NCI-H2171 (cell line): ENCODE results near the gene CFAP61.

Experiments used
- DNase-seq: peaks from one replicate; lab custom pipeline; 2025; lab: John Stamatoyannopoulos, UW

CFAP61 gene

DNA sequence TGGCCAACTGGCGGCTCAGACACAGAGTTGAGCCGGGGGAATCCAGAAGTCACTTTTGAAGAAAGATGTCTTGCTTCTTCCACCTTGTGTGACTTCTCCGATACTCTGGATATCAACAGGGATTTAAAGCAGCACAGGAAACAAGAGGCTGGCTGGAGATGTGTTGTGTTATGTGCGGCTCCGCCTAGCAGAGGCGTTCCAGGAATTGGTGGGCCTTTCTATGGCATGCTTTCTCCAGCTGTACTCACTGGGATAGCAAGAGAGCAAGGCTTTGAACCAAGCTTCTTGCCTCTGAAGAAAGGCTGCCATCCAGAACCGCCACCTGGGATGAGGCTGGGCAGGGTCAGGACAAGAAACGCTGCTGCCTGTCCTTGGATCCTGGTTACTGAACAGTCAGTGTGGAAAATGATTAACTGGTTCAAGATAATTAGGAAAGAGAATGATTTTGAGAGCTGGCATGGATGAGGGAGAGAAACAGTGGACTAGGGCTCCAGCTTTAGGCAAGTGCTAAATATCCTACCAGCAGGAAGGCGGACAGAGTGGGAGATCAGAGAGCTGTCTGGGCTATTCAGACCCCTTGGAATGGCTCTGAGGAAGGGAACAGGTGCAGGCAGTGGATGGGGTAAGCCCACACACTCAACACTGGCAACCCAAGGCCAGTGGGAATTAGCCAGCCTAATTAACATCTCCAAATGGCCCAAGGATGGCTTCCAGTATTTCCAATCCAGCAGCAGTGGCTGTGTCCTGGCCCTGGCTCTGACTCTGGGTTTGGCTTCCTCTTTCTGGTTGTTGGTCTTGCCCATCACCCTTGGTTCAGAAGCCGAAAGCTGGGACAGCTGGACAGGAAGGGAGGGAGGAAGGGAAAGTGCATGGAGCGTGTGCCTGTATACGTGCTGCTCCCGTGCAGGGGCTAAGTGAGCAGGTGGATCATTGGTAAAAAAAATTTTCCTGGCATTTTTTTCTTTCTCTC lies 347.5 kb downstream of the CFAP61 start:
- no peak for DNase-seq

DNA sequence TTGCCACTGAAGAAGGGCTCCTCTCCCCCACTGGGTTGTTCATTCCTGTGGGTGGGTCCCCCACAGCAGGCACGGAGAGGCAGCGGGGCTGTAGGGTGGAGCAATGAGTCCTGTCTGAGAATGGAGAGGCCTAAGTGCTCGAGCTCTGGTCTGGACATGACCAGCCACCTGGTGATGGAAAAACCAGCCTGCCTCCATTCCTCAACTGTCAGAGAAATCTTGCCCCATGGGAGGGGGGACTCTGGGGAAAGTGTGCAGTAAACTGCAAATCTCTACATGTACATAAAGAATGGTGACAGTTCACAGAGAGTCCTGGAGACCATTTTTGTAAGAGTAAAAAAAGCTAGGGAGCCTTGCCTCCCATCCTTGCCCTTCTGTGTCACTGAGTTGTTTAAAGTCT lies 349.7 kb downstream of the CFAP61 start:
- no peak for DNase-seq

- no peak for DNase-seq
These were observed 352.3 kb downstream of the CFAP61 start for GRCh38 chr20:20404633-20405032.

- DNase-seq, result peak; percentile 82
These were observed 353.3 kb downstream of the CFAP61 start for GRCh38 chr20:20405623-20406022.

DNA sequence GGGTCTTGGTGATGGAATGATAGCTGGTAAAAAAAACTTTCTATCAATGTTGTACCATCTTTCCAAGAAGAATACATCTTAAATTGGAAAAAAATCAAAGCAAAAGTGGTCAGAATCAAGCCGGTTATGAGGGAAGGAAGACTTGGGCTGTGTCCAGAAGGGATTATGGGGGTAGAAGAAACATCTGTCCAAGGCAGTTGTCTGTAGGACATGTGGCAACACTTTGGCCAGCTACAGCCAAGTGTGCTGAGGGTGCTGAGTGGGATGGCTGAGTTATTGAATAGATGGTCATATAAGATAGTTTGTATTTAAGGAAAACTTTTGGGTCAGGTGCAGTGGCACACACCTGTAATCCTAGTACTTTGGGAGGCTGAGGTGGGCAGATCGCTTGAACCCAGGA lies 354.0 kb downstream of the CFAP61 start:
- DNase-seq, result no peak

DNA sequence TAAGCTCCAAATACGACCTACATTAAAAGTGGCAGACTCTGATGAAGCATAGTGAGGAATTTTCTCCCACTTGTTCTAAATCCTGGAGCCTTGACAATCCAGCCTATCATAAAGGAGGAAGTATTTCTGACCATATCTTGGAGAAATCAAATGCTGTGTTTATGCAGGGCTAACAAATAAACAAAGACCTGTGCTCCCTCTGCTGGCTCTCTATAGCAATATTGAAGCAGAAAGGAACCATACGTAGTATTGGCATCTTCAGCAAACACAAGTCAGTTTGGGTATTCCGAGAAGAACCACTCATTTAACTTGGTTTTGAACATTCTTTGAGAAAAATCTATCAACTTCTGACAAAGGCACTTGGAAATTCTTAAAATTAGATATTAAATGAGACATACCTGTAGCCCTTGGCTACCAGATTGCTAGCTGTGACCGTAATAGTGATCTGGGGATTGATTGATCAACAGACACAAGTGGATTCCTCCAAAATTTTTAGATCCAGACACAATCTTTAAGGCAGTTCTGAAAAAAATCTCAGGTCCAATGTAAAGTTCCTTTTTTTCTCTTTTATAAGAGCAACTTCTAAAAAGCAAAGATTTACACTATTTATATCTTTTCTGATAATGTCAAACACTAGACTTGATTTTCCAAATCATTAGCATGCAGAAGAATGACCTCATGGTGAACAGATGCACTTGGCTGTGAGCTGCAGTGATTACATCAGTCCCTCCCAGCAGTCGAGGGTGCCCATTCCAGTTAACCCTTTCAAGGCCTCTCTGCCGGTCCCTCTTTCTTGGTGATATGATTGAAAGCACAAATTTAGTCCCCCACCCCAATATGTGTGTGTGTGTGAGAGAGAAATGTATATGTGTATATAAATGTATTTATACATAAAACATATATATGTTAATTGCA lies 355.8 kb downstream of the CFAP61 start:
- DNase-seq, result peak; percentile 82

GRCh38 chr20:20409331-20409730 lies 357.0 kb downstream of the CFAP61 start:
- no peak for DNase-seq
